HG03378 (cell line): ENCODE data around the gene CAMTA1.

Experiments
- ATAC-seq: cut with Tn5 transposase; IDR thresholded peaks from one replicate; pipeline ENCODE4 v1.9.1; 2021; ENCODE audit warnings: mild to moderate bottlenecking, moderate library complexity; ENCODE audit not compliant: unreplicated experiment

Gene CAMTA1

DNA sequence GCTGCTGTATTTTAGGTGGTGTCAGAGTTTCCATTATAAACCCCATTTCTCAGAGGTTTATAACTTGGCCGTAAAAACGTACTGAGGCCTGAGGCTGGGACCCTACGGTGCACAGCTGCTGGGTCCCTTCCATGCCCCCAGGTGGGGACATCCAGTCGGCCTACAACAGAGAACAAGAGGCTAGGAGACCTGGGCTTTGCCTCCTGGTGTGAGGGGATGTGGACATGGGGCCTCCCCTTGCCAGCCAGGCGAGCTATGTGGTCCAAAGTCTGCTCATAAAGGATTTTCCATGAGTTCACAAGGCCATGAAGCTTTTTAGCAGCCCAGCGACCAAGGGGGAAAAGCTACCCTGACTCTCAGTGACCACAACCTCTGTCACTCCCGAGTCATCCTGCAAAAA, 724.3 kb downstream of the CAMTA1 start:
- ATAC-seq = no peak

DNA sequence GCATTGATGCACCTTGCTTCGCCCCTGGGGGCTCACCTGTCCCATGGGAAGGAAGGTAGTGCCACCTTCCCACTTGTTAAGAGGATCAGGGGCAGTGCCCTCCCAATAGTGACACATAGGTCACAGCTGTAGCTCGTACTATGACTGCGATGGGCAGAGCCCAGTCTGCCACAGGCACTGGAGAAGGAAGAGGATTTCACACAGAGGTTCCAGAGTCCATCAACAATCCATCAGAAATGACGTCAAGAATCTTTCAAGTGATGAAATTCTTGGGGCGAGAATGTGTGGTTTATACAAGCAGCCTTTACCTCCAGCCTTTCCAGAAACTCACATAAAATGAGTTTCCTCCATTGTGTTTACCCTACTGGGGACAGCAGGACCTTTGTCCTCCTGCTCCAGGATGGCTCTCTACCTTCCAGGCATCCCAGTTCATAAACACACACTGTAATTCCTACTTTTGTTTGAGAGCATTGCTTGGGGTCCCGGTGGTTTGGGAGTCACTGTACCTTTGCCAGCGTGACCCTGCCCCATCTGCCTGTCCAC, 725.2 kb downstream of the CAMTA1 start:
- ATAC-seq = no peak

DNA sequence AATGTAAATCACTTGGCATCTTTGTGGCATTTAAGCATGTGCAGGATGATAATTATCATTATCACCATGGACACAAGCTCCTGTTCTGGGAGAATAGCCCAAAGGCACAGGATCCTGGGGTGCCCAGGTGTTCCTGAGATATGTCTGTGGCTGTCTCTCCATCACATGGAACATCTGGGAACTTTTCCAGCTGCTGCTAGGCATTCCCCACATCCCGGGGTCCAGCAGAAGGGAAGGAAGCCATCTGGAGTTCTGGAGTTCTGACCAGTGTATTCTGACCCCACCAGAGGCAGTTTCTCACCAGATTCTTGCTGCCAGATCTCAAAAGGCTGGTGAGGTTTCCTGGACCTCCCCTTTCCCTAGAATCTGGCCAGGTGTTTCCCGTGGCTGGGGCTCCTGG, 726.1 kb downstream of the CAMTA1 start:
- no peak for ATAC-seq

DNA sequence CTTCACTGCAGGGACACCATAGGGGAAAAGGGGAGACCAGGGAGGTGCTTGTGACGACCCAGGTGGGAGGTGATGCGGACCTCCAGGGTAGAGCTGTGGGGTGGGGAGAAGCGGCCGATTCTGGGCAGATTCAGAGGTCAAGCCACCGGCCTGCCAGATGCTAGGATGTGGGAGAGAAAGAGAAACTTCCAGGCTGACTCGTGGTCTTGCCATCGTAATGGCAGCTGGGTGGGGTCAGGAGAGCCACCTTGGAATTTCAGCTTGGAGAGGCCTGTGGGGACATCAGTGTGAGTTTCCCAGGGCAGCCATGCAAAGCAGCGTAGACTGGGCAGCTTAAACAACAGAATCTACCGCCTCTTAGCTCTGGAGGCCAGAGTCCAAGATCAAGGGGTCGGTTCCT, 727.8 kb downstream of the CAMTA1 start:
- no peak for ATAC-seq

DNA sequence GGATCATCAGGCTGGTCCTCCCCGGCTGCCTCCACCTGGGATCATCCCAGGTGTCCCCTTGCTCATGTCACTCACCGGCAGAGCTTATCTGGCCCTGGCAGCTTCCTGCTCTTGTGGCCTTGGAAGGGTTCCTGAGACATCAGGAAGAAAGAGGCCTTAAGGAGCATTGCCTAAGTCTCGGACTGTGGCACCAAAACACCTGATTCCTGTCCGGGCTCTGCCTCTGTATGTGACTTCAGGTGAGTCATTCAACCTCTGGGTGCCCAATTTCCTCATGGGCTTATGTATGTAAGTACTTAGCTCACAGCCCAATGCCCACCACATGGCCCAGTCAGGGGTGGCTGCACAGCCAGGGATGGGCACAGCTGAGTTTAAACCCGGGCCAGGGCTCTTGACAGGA, 729.9 kb downstream of the CAMTA1 start:
- no peak for ATAC-seq

GRCh38 chr1:7515904-7516303, 730.6 kb downstream of the CAMTA1 start:
- no peak for ATAC-seq

DNA sequence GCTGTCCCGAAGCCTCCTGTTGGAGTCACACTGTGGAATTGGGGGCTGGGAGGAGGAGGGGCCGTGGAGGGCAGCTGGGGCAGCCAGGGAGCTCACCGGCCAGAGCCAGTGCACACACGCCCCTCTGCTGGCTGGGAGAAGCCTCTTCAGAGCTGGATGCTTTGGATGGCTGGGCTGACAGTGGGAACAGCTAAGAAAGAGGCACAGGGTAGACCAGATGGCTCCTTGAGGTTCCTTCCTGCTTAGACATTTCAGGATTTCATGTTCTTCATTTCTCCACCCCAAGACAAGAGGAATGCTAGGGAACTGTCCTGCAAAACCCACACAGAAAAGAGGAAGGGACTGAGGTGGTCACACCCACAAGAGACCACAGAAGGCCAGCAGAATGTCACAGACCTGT, 731.1 kb downstream of the CAMTA1 start:
- ATAC-seq = no peak

GRCh38 chr1:7516929-7517328, 731.7 kb downstream of the CAMTA1 start:
- ATAC-seq = no peak

DNA sequence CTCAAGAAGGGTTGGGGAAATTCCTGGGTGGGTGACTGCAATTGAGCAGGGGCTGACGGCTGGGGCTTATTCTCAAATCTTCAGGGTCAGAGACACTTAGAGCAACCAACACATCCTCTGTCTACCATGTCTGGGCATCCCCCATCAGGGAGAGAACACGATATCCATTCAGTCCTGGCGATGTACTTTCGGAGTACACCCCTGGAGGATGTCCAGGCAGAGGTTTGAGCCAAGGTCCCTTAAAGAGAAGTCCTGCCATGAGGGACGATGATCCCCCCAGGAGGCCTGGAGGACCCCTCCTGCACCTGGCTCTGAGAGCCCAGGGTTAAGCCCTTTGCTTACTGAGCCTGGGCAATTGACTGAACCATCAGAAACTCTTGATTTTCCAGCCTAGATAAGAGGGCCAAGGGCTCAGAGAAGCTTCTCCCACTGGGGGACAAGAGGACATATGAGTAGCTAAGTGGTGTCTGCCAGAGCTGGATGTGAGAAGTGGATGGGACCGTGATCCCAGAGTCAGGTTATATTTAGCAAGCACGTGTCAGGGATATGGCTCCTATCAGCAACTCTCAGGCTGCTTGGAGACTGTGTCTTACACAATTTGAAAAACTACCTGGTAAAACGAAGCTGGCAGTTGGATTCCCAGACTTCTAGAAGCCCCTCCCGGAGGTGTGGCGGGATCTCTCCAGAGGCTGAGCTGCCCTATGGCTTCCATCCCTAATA, 732.5 kb downstream of the CAMTA1 start:
- ATAC-seq = no peak

DNA sequence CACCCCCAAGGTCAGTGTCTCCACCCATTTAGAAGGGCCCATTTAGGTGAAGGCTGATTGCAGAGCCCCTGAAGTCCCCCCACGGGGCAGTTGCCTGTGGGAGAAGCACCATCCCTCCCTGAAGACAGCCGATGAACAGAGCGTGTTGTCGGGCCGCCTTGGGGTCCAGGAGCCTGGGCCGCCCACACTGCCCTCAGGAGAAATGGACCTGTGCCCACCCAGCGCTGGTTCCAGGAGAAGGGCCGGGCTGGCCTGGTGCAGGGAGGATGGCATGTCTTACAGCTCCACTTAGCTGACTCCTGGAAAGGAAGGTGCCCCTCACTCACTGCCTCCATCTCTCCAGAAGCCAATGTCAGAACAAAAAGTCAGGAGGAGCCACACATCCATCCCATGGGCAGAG, 733.2 kb downstream of the CAMTA1 start:
- no peak for ATAC-seq

DNA sequence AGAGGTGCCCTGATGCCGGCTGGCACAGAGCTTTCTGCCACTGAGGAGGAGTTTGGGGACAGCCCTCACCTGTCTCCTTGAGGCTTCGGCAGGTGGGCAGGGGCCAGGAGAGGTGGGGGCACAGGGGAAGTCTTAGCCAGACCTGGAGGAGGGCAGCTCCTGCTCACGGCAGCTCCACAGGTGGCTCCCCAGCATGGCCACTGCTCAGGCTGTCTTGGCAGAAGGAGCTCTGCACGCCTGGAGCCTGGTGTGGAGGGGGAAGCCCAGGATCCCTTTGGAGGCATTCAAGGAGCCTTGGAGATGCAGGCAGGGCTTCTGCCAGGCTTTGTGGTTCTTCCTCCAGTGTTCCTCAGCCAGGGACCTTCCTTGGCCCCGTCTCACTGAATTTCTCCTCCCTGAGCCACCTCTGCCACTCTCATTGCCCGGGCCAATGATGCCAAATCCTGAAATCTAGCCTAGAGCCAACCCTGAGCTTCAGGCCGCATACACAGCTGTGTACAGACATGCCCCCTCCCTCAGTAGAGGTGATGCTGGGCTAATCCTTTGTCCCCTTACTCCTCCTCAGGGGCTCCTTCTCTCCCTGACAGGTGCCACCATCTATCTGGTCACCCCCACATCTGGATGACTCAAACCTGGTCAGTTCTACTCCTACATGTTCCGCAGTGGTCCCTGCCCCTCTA, 734.1 kb downstream of the CAMTA1 start:
- ATAC-seq = no peak

DNA sequence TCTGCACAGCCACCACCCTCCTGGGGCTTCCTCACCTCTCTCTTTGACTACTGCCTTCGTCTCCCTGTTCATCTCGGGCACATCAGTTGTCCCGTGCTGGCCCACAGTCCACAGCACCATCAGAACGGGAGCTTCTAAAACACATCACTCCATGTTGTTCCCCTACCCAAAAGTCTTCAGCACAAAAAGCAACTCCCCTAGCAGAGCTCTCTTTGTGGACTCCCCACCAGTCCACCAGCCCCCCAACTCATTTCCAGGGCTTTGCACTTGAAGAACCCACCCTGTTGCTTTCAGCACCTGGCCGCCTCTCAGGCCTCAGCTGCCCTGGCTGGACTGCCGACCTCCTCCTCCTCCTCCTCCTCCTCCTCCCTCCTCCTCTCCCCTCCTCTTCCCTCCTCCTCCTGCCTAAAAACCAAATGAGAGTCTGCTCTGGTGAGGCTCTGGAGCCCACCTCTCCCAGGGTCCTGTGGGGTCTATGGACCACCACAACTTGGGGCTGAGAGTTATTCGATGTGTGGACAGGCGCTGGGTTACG, 734.7 kb downstream of the CAMTA1 start:
- no peak for ATAC-seq

- ATAC-seq = no peak
Measured at GRCh38 chr1:7520496-7520895, 735.2 kb downstream of the CAMTA1 start.

- ATAC-seq = no peak
Measured at GRCh38 chr1:7524341-7525337, 739.4 kb downstream of the CAMTA1 start.

DNA sequence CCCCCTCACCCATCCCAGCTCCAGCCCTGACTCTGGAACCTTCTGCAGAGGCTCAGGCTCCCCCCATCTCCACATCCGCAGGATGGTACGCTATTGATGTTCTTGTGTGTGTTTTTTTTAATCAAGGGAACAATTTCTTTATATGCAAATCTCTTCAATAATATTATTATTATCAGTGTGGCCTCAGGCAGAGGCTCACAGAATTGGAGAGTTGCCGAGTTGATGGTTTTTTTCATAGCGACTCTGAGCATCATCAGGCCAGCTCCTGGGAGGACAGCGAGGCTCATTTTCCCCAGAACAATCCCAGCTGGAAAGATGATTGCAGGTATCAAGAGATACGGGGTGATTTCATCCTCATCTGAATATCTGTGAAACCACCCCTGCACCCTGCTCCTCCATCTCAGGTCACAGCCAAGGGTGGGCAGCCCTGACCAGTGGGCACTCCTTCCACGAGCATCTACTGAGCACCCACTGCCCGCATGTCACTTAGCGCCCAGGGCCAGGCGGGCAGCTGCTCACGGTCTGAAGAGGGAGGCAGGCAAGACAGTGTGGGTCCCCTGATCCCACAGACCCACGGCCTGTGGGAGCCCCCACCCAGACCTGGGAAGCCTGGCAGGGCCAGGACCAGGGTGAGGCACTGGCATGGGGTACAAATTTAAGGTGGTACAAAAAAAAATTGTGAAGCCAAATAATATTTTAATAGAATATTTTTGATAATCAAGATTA, 740.2 kb downstream of the CAMTA1 start:
- ATAC-seq = no peak

GRCh38 chr1:7526196-7526866, 741.1 kb downstream of the CAMTA1 start:
- no peak for ATAC-seq

- ATAC-seq = no peak
Measured at GRCh38 chr1:7526867-7527732, 741.8 kb downstream of the CAMTA1 start.

DNA sequence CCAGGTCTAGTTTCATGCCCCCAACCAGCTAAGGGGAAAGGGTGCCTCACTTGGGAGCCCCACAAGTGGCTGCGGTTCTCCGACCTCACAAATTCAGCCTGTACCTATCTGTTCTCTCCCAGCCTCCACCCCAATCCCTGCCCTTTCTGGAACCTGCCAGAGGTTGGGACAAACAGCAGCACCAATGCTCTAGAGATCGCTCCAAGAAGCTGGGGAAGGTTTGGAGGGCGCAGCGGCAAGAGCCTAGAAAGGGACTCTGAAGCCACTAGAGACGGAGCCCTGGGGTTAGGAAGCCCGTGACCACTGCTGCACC, 742.4 kb downstream of the CAMTA1 start:
- no peak for ATAC-seq
